Type B pancreatic cell (in vitro differentiated cells): ENCODE data around the gene ACAP2. TPM values are rescaled to one million over a fixed set of nuclear protein-coding genes. Genes with fewer than 3 reads are reported as not detected.

Experiments
- DNase-seq: peaks from one replicate; pipeline ENCODE4 v3.0.0; 2021; ENCODE audit warnings: mixed read lengths; ENCODE audit not compliant: unreplicated experiment; ENCODE audit errors: extremely low spot score
- H3K27ac Mint-ChIP-seq: 2 replicates; pipeline ENCODE4 v1.8.0; 2021; ENCODE audit warnings: mild to moderate bottlenecking, mixed read lengths
- H3K27me3 Mint-ChIP-seq: 2 replicates; pipeline ENCODE4 v1.8.0; 2021; ENCODE audit warnings: mixed read lengths
- H3K36me3 Mint-ChIP-seq: 2 replicates; pipeline ENCODE4 v1.8.0; 2021; ENCODE audit warnings: mixed read lengths
- H3K4me1 Mint-ChIP-seq: one replicate; pipeline ENCODE4 v1.8.0; 2021; ENCODE audit warnings: mixed read lengths; ENCODE audit not compliant: unreplicated experiment
- H3K4me3 Mint-ChIP-seq: 2 replicates; pipeline ENCODE4 v1.8.0; 2021; ENCODE audit warnings: mild to moderate bottlenecking, mixed read lengths
- H3K9me3 Mint-ChIP-seq: 2 replicates; pipeline ENCODE4 v1.8.0; 2021; ENCODE audit warnings: mixed read lengths
- total RNA-seq: library from RNA; stranded (reverse); gene quantifications from 2 replicates; pipeline ENCODE4 v1.2.1, GENCODE V29; 2021; ENCODE audit warnings: low replicate concordance
- TF ChIP-seq, protein P1 (sequence below): fragments of 200-600 bp; sonication (generic); conservative IDR thresholded peaks from 2 replicates; pipeline ENCODE4 v1.5.0; 2021; ENCODE audit warnings: antibody characterized with exemption, mild to moderate bottlenecking

The ACAP2 gene
- total RNA-seq, 1 donor from 2014 or later, result 36.6 TPM

DNA sequence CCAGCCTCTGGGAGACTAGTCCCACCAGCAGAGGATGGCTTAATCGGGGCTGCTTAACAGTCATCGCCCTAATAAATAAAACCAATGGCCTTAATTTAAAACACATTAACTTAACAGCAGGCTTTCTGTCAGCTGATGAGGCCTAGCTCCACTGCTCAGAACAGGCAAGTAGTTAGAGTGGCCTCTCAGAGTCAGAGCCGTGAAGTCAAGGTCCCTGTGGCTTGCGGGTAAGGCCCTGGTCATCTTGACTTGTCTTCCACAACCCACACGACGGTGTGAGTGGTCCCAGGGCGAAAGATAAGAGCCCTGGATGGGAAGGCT lies 183.7 kb downstream of the ACAP2 start:
- H3K9me3 Mint-ChIP-seq, result no peaks in the 10 kb centered on the region
- H3K4me3 Mint-ChIP-seq, result peak overlapping the region; percentile 68
- no peak for DNase-seq
- H3K36me3 Mint-ChIP-seq, result no peaks in the 10 kb centered on the region
- H3K27me3 Mint-ChIP-seq, result no peaks in the 10 kb centered on the region
- H3K27ac Mint-ChIP-seq, result peak overlapping the region; percentile 39
- TF ChIP-seq, protein P1, sequence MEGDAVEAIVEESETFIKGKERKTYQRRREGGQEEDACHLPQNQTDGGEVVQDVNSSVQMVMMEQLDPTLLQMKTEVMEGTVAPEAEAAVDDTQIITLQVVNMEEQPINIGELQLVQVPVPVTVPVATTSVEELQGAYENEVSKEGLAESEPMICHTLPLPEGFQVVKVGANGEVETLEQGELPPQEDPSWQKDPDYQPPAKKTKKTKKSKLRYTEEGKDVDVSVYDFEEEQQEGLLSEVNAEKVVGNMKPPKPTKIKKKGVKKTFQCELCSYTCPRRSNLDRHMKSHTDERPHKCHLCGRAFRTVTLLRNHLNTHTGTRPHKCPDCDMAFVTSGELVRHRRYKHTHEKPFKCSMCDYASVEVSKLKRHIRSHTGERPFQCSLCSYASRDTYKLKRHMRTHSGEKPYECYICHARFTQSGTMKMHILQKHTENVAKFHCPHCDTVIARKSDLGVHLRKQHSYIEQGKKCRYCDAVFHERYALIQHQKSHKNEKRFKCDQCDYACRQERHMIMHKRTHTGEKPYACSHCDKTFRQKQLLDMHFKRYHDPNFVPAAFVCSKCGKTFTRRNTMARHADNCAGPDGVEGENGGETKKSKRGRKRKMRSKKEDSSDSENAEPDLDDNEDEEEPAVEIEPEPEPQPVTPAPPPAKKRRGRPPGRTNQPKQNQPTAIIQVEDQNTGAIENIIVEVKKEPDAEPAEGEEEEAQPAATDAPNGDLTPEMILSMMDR, result no peak
- peaks cover 30% of the 10 kb centered on the region for H3K4me1 Mint-ChIP-seq

DNA sequence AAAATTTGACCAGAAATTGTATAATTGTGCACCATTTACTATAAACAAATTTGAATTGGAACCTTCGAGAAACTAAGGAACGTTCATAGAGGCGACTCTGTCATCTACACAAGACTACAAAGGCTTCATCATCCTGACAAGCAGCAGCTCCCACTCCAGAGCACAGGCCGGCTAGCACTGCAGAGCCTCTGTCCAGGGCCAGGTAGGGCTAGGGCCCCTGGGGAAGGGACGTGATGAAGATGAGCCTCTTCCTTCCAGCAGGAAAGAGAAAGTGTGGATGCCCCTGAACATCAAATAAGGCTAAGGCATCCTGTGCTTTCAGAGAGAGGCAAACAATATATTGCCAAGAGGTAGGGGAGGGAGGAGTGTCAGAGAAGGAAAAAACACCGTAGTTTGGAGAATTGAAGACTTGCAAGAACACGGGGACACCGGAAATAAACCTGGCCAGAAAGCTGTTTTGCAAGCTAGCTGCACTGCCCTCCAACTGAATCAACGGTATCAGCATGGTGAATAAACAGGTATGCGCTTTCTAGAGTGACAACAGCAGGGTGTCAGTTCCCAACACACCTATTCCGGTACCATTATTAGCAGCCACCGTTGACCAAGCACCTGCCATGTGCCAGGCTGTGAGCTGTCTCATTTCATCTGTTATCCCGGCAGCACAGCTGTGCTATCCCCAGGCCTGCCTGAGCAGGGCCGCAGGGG lies 184.2 kb downstream of the ACAP2 start:
- DNase-seq, result no peak
- H3K27ac Mint-ChIP-seq, result peak overlapping the region; percentile 53
- TF ChIP-seq, protein P1, result no peak
- peak overlapping the region; percentile 68 for H3K4me3 Mint-ChIP-seq
- no peaks in the 10 kb centered on the region for H3K36me3 Mint-ChIP-seq
- no peaks in the 10 kb centered on the region for H3K27me3 Mint-ChIP-seq
- no peaks in the 10 kb centered on the region for H3K9me3 Mint-ChIP-seq
- H3K4me1 Mint-ChIP-seq, result peaks cover 29% of the 10 kb centered on the region

DNA sequence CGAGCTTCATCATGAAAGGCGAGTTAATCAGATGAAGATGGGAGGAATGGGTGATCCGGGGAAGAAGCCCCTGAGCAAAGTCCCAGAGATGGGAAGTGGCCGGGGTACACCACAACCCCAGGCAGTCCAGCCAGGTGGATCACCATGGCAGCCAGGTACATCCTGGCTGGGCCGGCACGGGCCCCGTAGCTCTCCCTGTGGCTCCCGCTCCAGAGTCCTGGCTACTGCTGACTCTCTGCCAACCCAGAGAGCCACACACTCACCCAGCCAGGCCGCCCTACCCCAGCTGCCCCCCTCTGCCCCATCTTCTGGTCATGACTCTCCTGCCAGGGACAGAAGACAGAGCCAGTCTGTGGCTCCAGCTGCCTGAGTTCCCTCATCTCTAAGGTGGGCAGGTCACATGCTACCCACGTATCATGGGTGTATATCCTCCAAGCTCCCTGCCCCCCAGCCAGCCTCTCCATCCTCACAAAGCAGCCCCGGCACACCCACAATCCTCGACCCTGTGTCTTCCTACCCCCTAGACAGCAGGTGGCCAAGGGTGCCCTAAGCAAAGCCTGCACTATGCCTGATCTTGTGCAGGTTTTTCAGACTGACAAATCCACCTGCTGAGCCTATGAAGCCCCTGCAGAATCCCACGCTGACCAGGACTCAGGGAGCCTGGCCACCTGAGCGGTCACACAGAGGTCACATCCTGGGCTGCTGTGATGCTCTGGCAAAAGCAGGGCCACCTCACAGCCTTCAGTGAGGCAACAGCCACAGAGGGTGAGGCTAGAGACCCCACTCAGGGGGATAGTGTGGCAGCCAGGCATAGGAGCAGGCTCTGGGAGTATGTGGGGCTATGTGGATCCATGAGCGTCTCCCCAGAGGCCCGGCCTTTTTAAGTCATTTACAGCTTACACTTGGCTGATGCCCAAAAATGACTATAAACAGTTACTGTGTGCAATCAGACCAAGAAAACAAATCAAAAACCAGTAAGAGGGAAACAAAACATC lies 185.1 kb downstream of the ACAP2 start:
- TF ChIP-seq, protein P1, result no peak
- Mint-ChIP-seq H3K27ac (peak overlapping the region; percentile 53), H3K4me1 (peaks cover 35% of the 10 kb centered on the region)

DNA sequence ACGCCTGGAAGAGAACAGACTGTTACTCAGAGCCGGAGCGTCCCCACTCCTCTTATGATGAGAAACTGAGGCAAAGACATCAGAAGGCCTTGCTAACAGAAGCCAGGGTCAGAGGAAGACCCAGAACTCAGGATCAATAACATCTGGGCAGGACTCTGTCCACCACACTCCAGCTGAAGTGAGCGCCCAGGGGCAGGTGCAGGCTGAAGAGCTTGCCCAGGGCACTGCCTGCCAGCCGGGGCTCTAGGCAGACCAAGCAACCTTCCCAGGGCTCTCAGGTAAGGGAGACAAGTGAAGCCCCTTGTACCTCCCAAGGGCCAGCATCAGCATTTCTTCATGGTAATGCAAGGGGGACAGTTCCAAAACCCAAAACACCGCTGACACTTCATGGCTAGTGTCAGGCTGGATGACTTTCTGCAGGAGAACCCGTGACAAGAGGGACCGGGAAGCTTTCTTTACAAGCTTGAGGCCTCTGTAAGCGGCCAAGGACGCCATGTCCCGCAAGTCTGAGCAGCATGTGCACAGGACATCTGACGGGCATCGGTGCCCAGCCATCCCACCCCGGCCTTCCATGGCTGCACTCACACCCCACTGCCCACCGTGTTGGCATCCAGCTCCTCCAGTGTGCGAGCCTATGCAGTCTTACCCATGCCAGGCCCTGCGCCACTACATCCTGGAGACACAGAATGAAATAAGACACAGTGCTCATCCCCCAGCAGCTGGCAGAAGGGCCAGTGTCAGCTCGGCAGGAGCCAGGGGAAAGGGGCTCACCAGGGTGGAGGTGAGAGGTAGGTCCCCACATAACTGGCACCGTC lies 186.0 kb downstream of the ACAP2 start:
- Mint-ChIP-seq H3K36me3 (no peaks in the 10 kb centered on the region), H3K27me3 (no peaks in the 10 kb centered on the region), H3K4me3 (no peak overlapping the region), H3K27ac (no peak overlapping the region), H3K4me1 (peaks cover 44% of the 10 kb centered on the region), H3K9me3 (no peaks in the 10 kb centered on the region)
- TF ChIP-seq, protein P1, result no peak
- DNase-seq, result no peak

More for the DNA sequence above, 185.1 kb downstream of the ACAP2 start:
- Mint-ChIP-seq H3K9me3 (no peaks in the 10 kb centered on the region), H3K27me3 (no peaks in the 10 kb centered on the region), H3K36me3 (no peaks in the 10 kb centered on the region), H3K4me3 (peak overlapping the region; percentile 68)
- DNase-seq, result no peak
